HepG2 (cell line): Measurements from ENCODE around the gene TTC39B. TPM values are rescaled to one million over a fixed set of nuclear protein-coding genes. Genes with fewer than 3 reads are reported as not detected.

Experiments used
- ATF2 ChIP-seq: sonication (generic); formaldehyde crosslinking; IDR thresholded peaks from 2 replicates; pipeline ENCODE4 v1.4.0; 2020; ENCODE audit warnings: missing genetic modification reagents
- CAMTA2 ChIP-seq: sonication (generic); formaldehyde crosslinking; IDR thresholded peaks from 2 replicates; pipeline ENCODE4 v1.4.0; 2020; ENCODE audit warnings: mild to moderate bottlenecking, missing genetic modification reagents, borderline replicate concordance
- CC2D1A ChIP-seq: sonication (generic); formaldehyde crosslinking; IDR thresholded peaks from 2 replicates; pipeline ENCODE4 v1.8.1; 2023; ENCODE audit warnings: mild to moderate bottlenecking, missing genetic modification reagents
- CCDC6 ChIP-seq: sonication (generic); formaldehyde crosslinking; IDR thresholded peaks from 2 replicates; pipeline ENCODE4 v1.8.1; 2022; ENCODE audit warnings: mild to moderate bottlenecking, missing genetic modification reagents, moderate library complexity
- CEBPB ChIP-seq: IDR thresholded peaks from 2 replicates; pipeline ENCODE4 v1.6.1; 2011; ENCODE audit warnings: low read depth, low read length, improper control_type of control experiment, borderline replicate concordance
- DDIT3 ChIP-seq: sonication (generic); formaldehyde crosslinking; IDR thresholded peaks from 2 replicates; pipeline ENCODE4 v1.4.0; 2020; ENCODE audit warnings: mild to moderate bottlenecking, missing genetic modification reagents
- E2F5 ChIP-seq: sonication (generic); formaldehyde crosslinking; conservative IDR thresholded peaks from 2 replicates; pipeline ENCODE4 v1.4.0; 2020; ENCODE audit warnings: missing genetic modification reagents
- FOXK1 ChIP-seq: sonication (generic); formaldehyde crosslinking; IDR thresholded peaks from 2 replicates; pipeline ENCODE4 v1.4.0; 2020; ENCODE audit warnings: low read depth, missing genetic modification reagents, borderline replicate concordance
- GABPA ChIP-seq, 2 experiments: IDR thresholded peaks; 2 replicates each; pipeline ENCODE4 v1.6.1; 2011 to 2016; ENCODE audit warnings: low read depth in 2 of 2, low read length in 1 of 2, missing biosample characterization in 1 of 2, missing genetic modification characterization in 1 of 2
- HOXA7 ChIP-seq: sonication (generic); formaldehyde crosslinking; IDR thresholded peaks from 2 replicates; pipeline ENCODE4 v1.8.1; 2022; ENCODE audit warnings: mild to moderate bottlenecking, missing genetic modification reagents, moderate library complexity
- KMT2A ChIP-seq: sonication (generic); formaldehyde crosslinking; IDR thresholded peaks from 2 replicates; pipeline ENCODE4 v1.4.0; 2020; ENCODE audit warnings: missing genetic modification reagents
- MIXL1 ChIP-seq: IDR thresholded peaks from 2 replicates; pipeline ENCODE4 v1.6.1; 2016
- PLRG1 ChIP-seq: fragments of 450-650 bp; conservative IDR thresholded peaks from 2 replicates; pipeline ENCODE4 v1.6.1; 2016
- POLR2G ChIP-seq: fragments of 200-400 bp; formaldehyde crosslinking; IDR thresholded peaks from 2 replicates; pipeline ENCODE4 v1.6.1; 2018; ENCODE audit warnings: mild to moderate bottlenecking, low read depth, low read length, moderate library complexity
- PRDM4 ChIP-seq: sonication (generic); formaldehyde crosslinking; IDR thresholded peaks from 2 replicates; pipeline ENCODE4 v1.9.0; 2021; ENCODE audit warnings: missing genetic modification reagents, borderline replicate concordance
- RBM39 ChIP-seq: fragments of 200-400 bp; formaldehyde crosslinking; IDR thresholded peaks from one replicate; pipeline ENCODE4 v1.6.1; 2018; ENCODE audit warnings: antibody characterized with exemption, mild to moderate bottlenecking, low read depth, low read length; ENCODE audit not compliant: poor library complexity, severe bottlenecking
- ZNF335 ChIP-seq: sonication (generic); formaldehyde crosslinking; IDR thresholded peaks from 2 replicates; pipeline ENCODE4 v1.4.0; 2020; ENCODE audit warnings: missing genetic modification reagents
- ZNF382 ChIP-seq: sonication (generic); formaldehyde crosslinking; IDR thresholded peaks from 2 replicates; pipeline ENCODE4 v1.5.0; 2020; ENCODE audit warnings: missing genetic modification reagents, mild to moderate bottlenecking, borderline replicate concordance
- ZNF512B ChIP-seq: sonication (generic); formaldehyde crosslinking; IDR thresholded peaks from 2 replicates; pipeline ENCODE4 v1.5.1; 2020; ENCODE audit warnings: missing genetic modification reagents, mild to moderate bottlenecking, borderline replicate concordance
- polyA plus RNA-seq, 8 experiments: library from polyadenylated mRNA; depleted of rRNA in 3 of 8; stranded (reverse) in 7 of 8; unstranded in 1 of 8; fragments of >200 nt; fragmentation: Illumina TruSeq in 4 of 8; extraction: Trizol in 4 of 8; gene quantifications; 2 replicates each; pipeline versions ENCODE4 v1.2.1 to v1.2.3, GENCODE V29; 2011 to 2016; ENCODE audit warnings: low read depth in 4 of 8, missing spikeins in 1 of 8, mixed read lengths in 1 of 8; ENCODE audit not compliant: insufficient read depth in 1 of 8
- total RNA-seq, 5 experiments: library from RNA; depleted of rRNA; stranded (reverse); fragments of >200 nt; fragmentation: Illumina TruSeq; extraction: Trizol; gene quantifications; 2 replicates each; pipeline ENCODE4 v1.2.3, GENCODE V29; 2016; ENCODE audit warnings: low read depth in 1 of 5

Gene TTC39B
- total and polyA plus RNA-seq, 2 of the 13 experiments (the other 11 are each of a cell fraction or from before 2014, with no cell fraction given): 14.3 to 19.4 TPM

GRCh38 chr9:15306068-15306756 is 804 bp downstream of the TTC39B start (continued):
- TF ChIP-seq ATF2 (CRISPR knock-in tag) (0 out of 2 replicates have a peak, but pooled peaks have one; percentile 6), CEBPB (peak; percentile 75; the same call in 1 of the 2 replicates), CCDC6 (CRISPR knock-in tag) (no peak), HOXA7 (CRISPR knock-in tag) (no peak), GABPA (IDR thresholded peaks at IDR 0.05; ENCODE audit: low read depth, low read length) (no peak), GABPA (CRISPR knock-in tag; IDR thresholded peaks at IDR 0.05; ENCODE audit: low read depth) (no peak), FOXK1 (0 out of 2 replicates have a peak, but pooled peaks have one; percentile 27), PRDM4 (CRISPR knock-in tag) (no peak), DDIT3 (CRISPR knock-in tag) (no peak), RBM39 (peak; percentile 62), KMT2A (CRISPR knock-in tag) (peak; percentile 48; the same call in 1 of the 2 replicates), PLRG1 (no peak), ZNF335 (CRISPR knock-in tag) (no peak), ZNF512B (CRISPR knock-in tag) (0 out of 2 replicates have a peak, but pooled peaks have one; percentile 21), POLR2G (peak; percentile 23; the same call in 1 of the 2 replicates), MIXL1 (CRISPR knock-in tag) (0 out of 2 replicates have a peak, but pooled peaks have one; percentile 37), E2F5 (no peak), ZNF382 (CRISPR knock-in tag) (no peak), CC2D1A (CRISPR knock-in tag) (no peak), CAMTA2 (CRISPR knock-in tag) (peak; percentile 85; the same call in 1 of the 2 replicates)
